HG03354 (cell line): ENCODE measurements around the gene CALML6.
"Not testable (repeated sequence)": the region's sequence is repeated elsewhere in the genome, so short reads cannot be mapped to it uniquely, and the experiment has no call there.

Experiments used
- ATAC-seq: cut with Tn5 transposase; IDR thresholded peaks from one replicate; pipeline ENCODE4 v1.9.1; 2021; ENCODE audit warnings: mild to moderate bottlenecking; ENCODE audit not compliant: unreplicated experiment, poor library complexity, severe bottlenecking

Gene CALML6

GRCh38 chr1:1922956-1923833 lies 8.1 kb downstream of the CALML6 start:
- no peak for ATAC-seq

DNA sequence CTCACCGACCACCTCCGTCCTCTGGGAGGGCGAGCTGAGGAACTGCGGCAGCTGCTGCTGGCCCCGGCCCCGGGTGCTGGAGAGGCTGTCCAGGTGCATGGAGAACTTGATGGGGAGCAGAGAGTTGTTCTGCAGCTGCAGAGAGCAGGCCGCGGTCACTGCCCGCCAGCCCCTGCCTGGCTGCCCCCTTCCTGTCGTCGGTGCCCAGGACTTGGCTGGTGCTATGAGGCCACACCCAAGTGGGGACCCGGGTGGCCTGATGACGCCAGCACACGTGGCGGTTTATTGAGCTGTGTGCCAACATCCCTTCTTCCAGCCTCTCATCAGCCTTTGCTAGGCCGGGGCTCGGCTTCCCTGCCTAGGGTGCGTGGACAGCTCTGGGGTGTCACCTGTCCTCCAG lies 9.3 kb downstream of the CALML6 start:
- no peak for ATAC-seq

DNA sequence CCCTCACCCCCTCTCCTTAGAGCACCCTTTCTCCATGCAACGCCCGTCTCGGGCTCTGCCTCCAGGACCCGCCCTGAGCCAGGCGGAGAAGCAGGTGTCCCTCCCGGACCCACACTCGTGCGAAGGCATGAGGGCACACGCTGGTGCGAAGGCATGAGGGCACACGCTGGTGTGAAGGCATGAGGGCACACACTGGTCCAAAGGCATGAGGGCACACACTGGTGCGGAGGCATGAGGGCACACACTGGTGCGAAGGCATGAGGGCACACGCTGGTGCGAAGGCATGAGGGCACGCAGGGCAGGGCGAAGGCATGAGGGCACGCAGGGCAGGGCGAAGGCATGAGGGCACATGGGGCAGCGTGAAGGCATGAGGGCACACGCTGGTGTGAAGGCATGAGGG lies 9.8 kb downstream of the CALML6 start:
- no peak for ATAC-seq

- no peak for ATAC-seq
These were observed 10.6 kb downstream of the CALML6 start for GRCh38 chr1:1925437-1926345.

- ATAC-seq: no peak
These were observed 11.3 kb downstream of the CALML6 start for GRCh38 chr1:1926346-1926811.

DNA sequence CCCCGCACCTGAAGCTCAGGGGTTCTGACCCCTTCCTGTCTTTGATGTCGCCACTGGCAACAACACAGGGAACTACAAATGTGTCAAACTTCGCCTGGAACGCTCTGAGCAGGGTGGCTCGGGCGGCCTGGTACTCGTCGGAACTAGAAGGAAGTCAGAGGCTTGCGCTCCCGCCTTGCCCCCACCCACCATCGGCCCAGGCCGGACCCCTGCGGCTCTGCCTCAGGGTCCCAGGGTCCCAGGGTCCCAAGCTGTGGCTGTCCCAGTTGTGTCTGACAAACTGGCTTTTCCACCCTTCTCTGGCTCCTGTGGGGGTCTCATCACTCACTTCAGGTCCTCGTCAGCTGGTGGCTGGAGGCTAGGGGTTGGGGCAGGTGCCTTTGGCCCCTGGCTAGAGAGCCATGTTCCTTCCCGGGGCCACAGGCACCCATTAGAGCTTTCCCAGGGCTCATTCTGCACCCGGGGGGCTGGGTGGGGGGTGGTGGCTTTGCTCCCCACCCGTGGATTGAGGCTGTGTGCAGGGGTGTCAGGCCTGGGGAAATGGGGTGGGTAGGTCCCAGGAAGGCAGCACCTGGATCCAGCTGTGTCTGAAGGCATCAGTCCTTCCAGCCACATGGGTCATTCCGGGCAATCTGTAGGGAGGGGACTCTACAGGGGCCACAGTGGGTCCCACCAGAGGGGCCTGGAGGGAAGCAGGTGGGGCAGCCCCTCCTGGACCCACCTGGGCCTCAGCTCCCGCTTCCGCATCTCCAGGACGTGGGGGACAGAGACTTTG lies 12.0 kb downstream of the CALML6 start:
- ATAC-seq: no peak

DNA sequence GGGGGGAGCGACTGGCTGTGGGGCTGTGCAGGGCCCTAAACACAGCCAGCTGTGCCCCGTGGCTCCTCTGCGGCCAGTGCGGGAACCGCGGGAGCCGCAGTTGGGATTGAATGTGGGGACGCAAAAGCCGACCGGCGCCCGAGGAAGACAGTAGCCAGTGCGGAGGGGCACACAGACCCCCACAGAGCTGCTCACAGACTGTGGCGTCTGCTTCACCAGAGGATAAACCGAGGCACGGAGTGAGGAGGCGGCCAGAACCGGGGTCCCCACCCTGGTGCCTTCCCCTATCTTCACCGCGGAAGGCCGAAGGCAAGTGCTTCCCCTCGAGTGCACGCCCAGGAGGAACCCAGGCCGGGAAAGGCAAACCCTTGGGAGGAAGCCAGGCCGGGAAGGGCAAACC lies 12.7 kb downstream of the CALML6 start:
- no peak for ATAC-seq

DNA sequence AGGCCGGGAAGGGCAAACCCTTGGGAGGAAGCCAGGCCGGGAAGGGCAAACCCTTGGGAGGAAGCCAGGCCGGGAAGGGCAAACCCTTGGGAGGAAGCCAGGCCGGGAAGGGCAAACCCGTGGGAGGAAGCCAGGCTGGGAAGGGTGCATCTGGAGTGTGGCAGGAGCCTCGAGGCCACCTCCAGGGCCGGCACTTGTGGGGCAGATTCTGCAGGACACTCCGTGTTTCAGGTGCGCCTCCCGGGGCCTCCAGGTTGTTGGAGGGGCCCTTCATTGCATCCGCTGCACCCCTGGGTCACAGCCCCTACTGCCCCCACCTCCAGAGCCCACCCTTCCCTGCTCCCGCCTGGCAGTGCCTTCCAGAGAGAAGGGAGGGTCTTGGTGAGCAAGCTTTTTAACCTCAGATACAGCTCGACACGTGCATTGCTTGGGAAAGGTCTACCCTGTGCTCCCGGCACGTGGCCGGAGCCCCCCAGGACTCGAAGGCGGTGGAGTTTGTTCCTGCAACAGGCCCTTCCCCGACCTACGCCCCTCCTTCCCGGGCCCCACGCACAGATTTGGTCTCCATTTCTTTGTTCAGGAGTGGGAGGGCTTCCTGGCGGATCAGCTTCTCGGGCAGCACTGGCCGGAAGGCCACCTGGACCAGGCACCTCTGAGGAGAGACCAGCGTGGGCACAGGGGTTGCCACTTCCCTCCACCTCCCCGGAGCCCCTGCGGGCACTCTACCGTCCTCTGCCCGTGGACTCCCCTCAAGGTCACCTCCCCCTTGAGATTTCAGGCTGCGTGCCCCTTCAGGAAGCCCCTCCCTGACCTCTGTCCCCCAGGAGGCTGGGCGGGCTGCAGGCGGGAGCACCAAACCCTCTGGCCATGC lies 13.4 kb downstream of the CALML6 start:
- ATAC-seq: no peak

- ATAC-seq: no peak
These were observed 14.1 kb downstream of the CALML6 start for GRCh38 chr1:1929102-1929638.

DNA sequence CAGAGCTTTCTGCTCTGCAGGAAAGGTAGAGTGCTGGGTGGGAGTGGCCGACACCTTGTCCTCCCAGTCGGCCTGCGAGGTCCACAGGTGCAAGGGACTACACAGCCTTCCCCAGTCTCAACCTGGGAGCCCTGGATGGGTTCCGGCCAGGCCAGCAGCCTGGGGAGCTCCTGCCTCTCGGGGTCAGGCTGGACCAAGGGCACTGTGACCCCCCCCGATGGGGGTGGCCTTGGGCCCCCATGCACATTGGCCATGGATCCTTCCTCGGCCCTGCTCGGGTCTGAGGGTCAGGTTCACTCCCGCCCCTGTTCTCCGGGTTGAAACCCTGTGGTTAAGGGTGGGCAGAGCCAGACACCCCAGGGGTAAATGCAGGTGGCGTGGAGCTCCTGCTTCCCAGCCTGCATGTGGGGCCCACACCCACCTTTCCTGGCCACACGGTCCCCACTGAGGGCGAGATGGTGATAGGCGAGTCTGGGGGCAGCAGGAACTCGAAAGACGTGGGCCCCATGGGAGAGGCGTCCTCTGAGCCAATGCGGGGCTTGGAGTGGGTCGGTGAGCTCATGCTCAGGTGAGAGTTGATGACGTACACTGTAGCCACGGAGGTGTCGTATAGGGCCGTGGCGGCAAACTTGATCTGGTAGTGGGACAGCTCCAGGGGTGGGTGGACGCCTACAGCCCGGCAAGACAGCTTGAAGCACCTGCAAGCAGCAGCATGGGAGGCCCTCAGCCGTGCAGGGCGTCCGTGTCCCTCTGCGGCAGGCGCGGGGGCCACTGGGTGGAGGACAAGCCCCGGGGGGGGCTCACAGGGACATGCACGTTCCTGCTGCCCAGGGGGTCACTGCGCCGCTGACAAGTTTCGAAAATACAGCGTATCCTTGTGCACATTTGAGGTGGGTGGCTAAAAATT lies 14.8 kb downstream of the CALML6 start:
- ATAC-seq: no peak

- not testable (repeated sequence) for ATAC-seq
These were observed 19.8 kb downstream of the CALML6 start for GRCh38 chr1:1934848-1935247.

- no peak for ATAC-seq
These were observed 22.0 kb downstream of the CALML6 start for GRCh38 chr1:1937061-1937460.

GRCh38 chr1:1937549-1938275 lies 22.7 kb downstream of the CALML6 start:
- ATAC-seq: no peak

DNA sequence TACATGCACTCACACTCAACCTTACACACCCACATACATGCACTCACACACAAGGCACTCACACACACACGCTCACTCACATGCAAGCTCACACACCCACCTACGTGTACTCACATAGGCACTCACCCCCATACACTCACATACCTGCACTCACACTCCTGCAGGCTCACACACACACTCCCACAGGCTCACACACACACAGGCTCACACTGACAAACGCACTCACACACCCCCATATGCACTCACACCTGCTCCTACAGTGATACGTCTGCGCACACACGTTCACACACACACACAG lies 23.2 kb downstream of the CALML6 start:
- ATAC-seq: no peak

- ATAC-seq: no peak
These were observed 23.7 kb downstream of the CALML6 start for GRCh38 chr1:1938613-1939295.

DNA sequence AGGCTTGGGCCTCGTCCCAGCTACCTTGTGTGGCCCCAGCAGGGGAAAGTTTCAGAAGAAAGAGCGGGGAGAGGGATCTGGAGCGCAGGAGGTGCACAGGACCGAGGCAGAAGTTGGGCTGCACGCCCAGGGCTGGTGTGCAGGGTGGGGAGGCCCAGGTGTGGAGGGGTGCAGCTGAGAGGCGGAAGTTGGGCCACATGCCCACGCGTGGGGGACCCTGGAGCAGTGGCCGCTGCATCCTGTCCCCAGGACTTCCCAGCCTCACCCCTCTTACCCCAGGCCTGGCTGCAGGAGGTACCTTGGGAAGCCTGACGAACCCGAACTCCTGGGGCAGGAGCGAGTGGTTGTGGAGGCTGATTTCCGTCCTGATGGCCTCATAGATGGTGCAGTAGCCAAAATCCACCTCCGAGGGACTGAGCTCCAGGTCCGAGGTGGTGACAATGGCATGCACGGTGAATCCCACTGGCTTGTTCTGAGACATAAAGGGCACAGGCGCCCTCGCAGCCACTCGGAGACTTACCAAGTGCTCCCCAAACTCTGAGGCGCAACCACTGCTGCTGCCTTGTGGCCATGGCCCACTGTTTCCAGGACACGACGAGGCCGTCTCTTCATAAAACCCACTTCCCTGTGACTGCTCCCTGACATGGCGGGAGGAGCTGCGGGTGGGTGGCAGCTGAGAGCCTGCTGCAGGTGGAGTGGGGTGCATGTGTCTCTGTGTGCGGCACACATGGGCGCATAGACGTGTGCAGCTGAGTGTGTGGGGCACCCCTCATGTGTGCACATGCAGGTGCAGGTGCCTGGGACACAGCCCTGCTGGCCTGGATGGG lies 24.4 kb downstream of the CALML6 start:
- ATAC-seq: no peak
